K562 (cell line): ENCODE measurements around the gene IFT122. TPM values are rescaled to one million over a fixed set of nuclear protein-coding genes. Genes with fewer than 3 reads are reported as not detected.

Source experiments
- L3MBTL2 ChIP-seq: fragments of 450-650 bp; IDR thresholded peaks from 2 replicates; pipeline ENCODE4 v1.6.1; 2016; ENCODE audit warnings: mild to moderate bottlenecking, moderate library complexity
- SNRNP70 ChIP-seq: fragments of 200-400 bp; formaldehyde crosslinking; optimal IDR thresholded peaks from 2 replicates; pipeline ENCODE3; 2017; ENCODE audit warnings: low read depth, low read length
- TAF9B ChIP-seq: fragments of 450-650 bp; IDR thresholded peaks from 2 replicates; pipeline ENCODE4 v1.6.1; 2018; ENCODE audit warnings: mild to moderate bottlenecking; ENCODE audit not compliant: partially characterized antibody
- TCF7 ChIP-seq: sonication (generic); IDR thresholded peaks from 2 replicates; pipeline ENCODE4 v1.6.1; 2016; ENCODE audit warnings: antibody characterized with exemption, borderline replicate concordance
- TEAD4 ChIP-seq, 2 experiments: sonication (generic) in 1 of 2; formaldehyde crosslinking in 1 of 2; IDR thresholded peaks; 2 replicates each; pipeline versions ENCODE4 v1.6.1 to v1.8.0; 2012 to 2022; ENCODE audit warnings: borderline replicate concordance in 1 of 2, inconsistent platforms in 1 of 2, low read length in 1 of 2, mild to moderate bottlenecking in 1 of 2, missing genetic modification reagents in 1 of 2
- ZFP30 ChIP-seq: fragments of 250-450 bp; sonication (Bioruptor Pico); IDR thresholded peaks from 2 replicates; pipeline ENCODE4 v1.8.0; 2022; ENCODE audit warnings: moderate library complexity, mild to moderate bottlenecking, inconsistent platforms, borderline replicate concordance
- ZNF197 ChIP-seq: fragments of 200-800 bp; sonication (Bioruptor generic); IDR thresholded peaks from 2 replicates; pipeline ENCODE4 v1.6.1; 2016; ENCODE audit warnings: low read depth, missing genetic modification characterization, missing compliant biosample characterization
- polyA plus RNA-seq, 8 experiments: library from polyadenylated mRNA; depleted of rRNA in 4 of 8; stranded (reverse) in 5 of 8; unstranded in 3 of 8; fragments of >200 nt; fragmentation: Nextera tagmentation in 2 of 8; fragmentation: Illumina TruSeq in 1 of 8; extraction: Ambion mirVana in 2 of 8; extraction: Trizol in 1 of 8; gene quantifications; 2 replicates each; pipeline versions ENCODE4 v1.2.1 to v1.2.3, GENCODE V29; 2011 to 2014; ENCODE audit warnings: inconsistent platforms in 1 of 8, missing spikeins in 1 of 8
- total RNA-seq, 7 experiments: library from RNA; depleted of rRNA in 6 of 7; stranded (reverse); fragments of >200 nt in 6 of 7; fragmentation: Illumina TruSeq in 2 of 7; extraction: Trizol in 2 of 7; gene quantifications; 2 replicates each; pipeline versions ENCODE4 v1.2.1 to v1.2.3, GENCODE V29; 2011 to 2021; ENCODE audit warnings: low replicate concordance in 1 of 7
- TF ChIP-seq, protein P1 (sequence below): fragments of 450-650 bp; conservative IDR thresholded peaks from 2 replicates; pipeline ENCODE4 v1.6.1; 2016; ENCODE audit warnings: missing genetic modification characterization, low read depth, mild to moderate bottlenecking, missing compliant biosample characterization, moderate library complexity
- TF ChIP-seq, protein P2 (sequence below): fragments of 450-650 bp; IDR thresholded peaks from 2 replicates; pipeline ENCODE4 v1.6.1; 2017; ENCODE audit warnings: antibody characterized with exemption, mild to moderate bottlenecking
- TF ChIP-seq, protein P3 (sequence below), 2 experiments: fragments of 250-450 bp in 1 of 2; fragments of 450-650 bp in 1 of 2; sonication (Bioruptor Pico) in 1 of 2; IDR thresholded peaks; 2 replicates each; pipeline versions ENCODE4 v1.6.1 to v1.8.0; 2016 to 2021; ENCODE audit warnings: mild to moderate bottlenecking in 2 of 2, moderate library complexity in 2 of 2, missing compliant biosample characterization in 1 of 2, missing genetic modification characterization in 1 of 2

IFT122 gene
- total and polyA plus RNA-seq, 9 of the 15 experiments (the other 6 are each of a cell fraction or from before 2014, with no cell fraction given) = 2.4 to 11.5 (median 7.7) TPM

DNA sequence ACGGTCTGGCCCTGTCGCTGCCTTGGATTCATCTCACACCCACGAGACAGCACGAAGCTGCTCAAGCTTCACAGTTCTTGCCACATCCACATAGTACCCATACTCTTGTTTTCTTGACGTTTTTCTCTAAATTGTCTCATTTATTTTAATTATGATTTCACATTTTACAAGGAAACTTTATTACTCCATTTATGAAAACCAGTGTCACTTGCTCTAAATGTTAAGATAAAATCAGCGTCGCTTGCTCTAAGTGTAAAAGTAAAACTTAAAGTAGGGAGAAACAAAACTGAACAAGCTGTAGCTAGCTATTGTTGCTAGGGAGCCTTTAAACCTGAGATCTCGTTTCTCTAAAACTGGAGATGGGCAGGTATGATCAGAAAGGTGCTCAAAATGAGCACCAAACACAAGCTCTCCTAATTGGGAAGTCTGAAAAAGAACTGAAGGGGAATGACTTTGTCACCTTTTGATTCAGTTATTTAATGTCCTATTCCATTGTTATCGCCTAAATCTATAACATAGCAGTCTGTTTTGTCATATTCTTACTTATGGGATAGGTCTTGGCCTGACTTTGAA lies 680 bp downstream of the IFT122 start (continued):
- TF ChIP-seq, protein P1, sequence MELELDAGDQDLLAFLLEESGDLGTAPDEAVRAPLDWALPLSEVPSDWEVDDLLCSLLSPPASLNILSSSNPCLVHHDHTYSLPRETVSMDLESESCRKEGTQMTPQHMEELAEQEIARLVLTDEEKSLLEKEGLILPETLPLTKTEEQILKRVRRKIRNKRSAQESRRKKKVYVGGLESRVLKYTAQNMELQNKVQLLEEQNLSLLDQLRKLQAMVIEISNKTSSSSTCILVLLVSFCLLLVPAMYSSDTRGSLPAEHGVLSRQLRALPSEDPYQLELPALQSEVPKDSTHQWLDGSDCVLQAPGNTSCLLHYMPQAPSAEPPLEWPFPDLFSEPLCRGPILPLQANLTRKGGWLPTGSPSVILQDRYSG = 0 out of 2 replicates have a peak, but pooled peaks have one; percentile 31
- no peak for TF ChIP-seq SNRNP70
- TF ChIP-seq TEAD4 (IDR thresholded peaks at IDR 0.05; ENCODE audit: low read length) = 0 out of 2 replicates have a peak, but pooled peaks have one; percentile 4
- TF ChIP-seq TEAD4 (CRISPR knock-in tag; IDR thresholded peaks at IDR 0.05; ENCODE audit: borderline replicate concordance) = no peak
- TF ChIP-seq, protein P2, sequence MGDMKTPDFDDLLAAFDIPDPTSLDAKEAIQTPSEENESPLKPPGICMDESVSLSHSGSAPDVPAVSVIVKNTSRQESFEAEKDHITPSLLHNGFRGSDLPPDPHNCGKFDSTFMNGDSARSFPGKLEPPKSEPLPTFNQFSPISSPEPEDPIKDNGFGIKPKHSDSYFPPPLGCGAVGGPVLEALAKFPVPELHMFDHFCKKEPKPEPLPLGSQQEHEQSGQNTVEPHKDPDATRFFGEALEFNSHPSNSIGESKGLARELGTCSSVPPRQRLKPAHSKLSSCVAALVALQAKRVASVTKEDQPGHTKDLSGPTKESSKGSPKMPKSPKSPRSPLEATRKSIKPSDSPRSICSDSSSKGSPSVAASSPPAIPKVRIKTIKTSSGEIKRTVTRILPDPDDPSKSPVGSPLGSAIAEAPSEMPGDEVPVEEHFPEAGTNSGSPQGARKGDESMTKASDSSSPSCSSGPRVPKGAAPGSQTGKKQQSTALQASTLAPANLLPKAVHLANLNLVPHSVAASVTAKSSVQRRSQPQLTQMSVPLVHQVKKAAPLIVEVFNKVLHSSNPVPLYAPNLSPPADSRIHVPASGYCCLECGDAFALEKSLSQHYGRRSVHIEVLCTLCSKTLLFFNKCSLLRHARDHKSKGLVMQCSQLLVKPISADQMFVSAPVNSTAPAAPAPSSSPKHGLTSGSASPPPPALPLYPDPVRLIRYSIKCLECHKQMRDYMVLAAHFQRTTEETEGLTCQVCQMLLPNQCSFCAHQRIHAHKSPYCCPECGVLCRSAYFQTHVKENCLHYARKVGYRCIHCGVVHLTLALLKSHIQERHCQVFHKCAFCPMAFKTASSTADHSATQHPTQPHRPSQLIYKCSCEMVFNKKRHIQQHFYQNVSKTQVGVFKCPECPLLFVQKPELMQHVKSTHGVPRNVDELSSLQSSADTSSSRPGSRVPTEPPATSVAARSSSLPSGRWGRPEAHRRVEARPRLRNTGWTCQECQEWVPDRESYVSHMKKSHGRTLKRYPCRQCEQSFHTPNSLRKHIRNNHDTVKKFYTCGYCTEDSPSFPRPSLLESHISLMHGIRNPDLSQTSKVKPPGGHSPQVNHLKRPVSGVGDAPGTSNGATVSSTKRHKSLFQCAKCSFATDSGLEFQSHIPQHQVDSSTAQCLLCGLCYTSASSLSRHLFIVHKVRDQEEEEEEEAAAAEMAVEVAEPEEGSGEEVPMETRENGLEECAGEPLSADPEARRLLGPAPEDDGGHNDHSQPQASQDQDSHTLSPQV = 0 out of 2 replicates have a peak, but pooled peaks have one; percentile 85
- TF ChIP-seq TAF9B = peak; percentile 19
- peak; percentile 10; the same call in 1 of the 2 replicates for TF ChIP-seq L3MBTL2
- peak; percentile 63; the same call in 1 of the 2 replicates for TF ChIP-seq ZNF197 (CRISPR knock-in tag)
- TF ChIP-seq, protein P3, sequence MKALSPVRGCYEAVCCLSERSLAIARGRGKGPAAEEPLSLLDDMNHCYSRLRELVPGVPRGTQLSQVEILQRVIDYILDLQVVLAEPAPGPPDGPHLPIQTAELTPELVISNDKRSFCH (CRISPR knock-in tag; IDR thresholded peaks at IDR 0.05) = no peak
- TF ChIP-seq, protein P3 (tag; IDR thresholded peaks at IDR 0.05) = peak; percentile 77; the same call in 1 of the 2 replicates
- TF ChIP-seq ZFP30 (CRISPR knock-in tag) = no peak
- TF ChIP-seq TCF7 = no peak
